Measurements from ENCODE around the gene CD22.

DNA sequence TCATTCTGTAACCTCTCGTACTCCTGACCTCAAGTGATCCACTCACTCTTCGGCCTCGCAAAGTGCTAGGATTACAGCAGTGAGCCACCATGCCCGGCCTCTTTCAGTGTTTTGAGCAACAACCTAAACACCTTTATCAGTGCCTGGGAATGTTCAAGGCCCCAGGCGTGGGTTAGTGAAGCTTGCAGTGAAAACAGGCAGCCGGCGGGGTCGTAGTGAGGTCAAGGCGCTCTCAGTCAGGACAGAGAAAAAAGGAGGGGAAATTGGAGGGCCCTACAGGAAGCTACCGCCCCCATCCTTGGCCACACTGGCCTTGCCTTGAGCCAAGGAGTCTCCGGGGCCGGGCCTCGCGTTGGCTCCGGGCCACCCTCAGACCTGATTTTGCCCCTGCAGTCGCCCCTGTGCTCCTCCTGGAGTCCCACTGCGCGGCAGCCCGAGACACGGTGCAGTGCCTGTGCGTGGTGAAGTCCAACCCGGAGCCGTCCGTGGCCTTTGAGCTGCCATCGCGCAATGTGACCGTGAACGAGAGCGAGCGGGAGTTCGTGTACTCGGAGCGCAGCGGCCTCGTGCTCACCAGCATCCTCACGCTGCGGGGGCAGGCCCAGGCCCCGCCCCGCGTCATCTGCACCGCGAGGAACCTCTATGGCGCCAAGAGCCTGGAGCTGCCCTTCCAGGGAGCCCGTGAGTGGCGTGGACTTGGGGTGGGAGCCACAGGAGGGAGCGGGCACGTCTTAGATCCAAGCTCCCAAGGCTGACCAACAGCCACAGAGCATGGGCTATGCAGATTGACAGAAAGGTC is 19.3 kb upstream of the CD22 start:
- TF ChIP-seq CTCF (IDR thresholded peaks at IDR 0.05), result no peak
- no peak for TF ChIP-seq POLR2A (IDR thresholded peaks at IDR 0.05)
